GM06990 (cell line): ENCODE data around the gene CAMTA1.
"Not testable (repeated sequence)": the region's sequence is repeated elsewhere in the genome, so short reads cannot be mapped to it uniquely, and the experiment has no call there.

Experiments
- DNase-seq: peaks from one replicate; pipeline ENCODE4 v3.0.0-alpha.2; 2011; ENCODE audit not compliant: insufficient read length; ENCODE audit errors: extremely low read depth
- H3K27me3 ChIP-seq: replicated peaks from 2 replicates; pipeline ENCODE4 v1.6.0; 2011; ENCODE audit warnings: low read length; ENCODE audit not compliant: control insufficient read depth, insufficient read depth
- H3K36me3 ChIP-seq: 2 replicates; pipeline ENCODE4 v1.5.1; 2011; ENCODE audit warnings: low read length; ENCODE audit not compliant: control insufficient read depth, insufficient read depth
- H3K4me3 ChIP-seq: replicated peaks from 2 replicates; pipeline ENCODE4 v1.5.1; 2011; ENCODE audit warnings: low read depth, mild to moderate bottlenecking, control low read depth, low read length
- TF ChIP-seq, protein P1 (sequence below): IDR thresholded peaks from 2 replicates; pipeline ENCODE4 v1.5.1; 2011; ENCODE audit warnings: low read length, control low read depth, mild to moderate bottlenecking, inconsistent platforms; ENCODE audit not compliant: insufficient read depth, poor library complexity, severe bottlenecking

The CAMTA1 gene

DNA sequence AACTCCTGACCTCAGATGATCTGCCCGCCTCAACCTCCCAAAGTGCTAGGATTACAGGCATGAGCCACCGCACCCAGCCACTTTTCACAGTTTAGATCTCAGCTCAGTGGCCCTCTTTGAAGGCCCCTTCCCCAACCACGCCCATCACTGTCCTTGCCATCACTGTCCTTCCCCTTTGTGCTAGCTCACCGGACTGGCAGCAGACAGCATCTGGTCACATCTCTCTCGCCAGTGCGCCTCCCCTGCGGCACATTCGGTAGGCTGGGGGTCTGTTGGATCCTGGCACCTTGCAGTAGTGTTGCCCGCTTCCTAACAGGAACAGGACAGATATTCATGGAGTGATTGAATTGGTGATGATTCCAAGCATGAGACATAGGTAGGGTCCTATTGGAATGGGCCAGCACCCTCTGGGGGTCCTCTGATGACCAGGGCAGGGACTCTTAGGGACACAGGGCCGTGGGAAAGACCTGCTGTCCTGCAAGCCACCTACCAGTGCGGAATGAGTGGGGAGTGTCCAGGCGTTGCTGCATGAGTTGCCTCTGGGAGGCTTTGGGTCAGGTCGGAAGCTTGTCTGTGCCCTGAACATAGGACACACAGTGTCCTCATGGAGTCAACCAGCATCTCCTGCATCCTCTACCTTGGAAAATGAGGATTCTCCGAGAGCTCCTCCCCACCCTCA lies 807.0 kb downstream of the CAMTA1 start:
- no peaks in the 10 kb centered on the region for H3K27me3 ChIP-seq
- H3K4me3 ChIP-seq: no peak overlapping the region
- no peaks in the 10 kb centered on the region for H3K36me3 ChIP-seq
- TF ChIP-seq, protein P1, sequence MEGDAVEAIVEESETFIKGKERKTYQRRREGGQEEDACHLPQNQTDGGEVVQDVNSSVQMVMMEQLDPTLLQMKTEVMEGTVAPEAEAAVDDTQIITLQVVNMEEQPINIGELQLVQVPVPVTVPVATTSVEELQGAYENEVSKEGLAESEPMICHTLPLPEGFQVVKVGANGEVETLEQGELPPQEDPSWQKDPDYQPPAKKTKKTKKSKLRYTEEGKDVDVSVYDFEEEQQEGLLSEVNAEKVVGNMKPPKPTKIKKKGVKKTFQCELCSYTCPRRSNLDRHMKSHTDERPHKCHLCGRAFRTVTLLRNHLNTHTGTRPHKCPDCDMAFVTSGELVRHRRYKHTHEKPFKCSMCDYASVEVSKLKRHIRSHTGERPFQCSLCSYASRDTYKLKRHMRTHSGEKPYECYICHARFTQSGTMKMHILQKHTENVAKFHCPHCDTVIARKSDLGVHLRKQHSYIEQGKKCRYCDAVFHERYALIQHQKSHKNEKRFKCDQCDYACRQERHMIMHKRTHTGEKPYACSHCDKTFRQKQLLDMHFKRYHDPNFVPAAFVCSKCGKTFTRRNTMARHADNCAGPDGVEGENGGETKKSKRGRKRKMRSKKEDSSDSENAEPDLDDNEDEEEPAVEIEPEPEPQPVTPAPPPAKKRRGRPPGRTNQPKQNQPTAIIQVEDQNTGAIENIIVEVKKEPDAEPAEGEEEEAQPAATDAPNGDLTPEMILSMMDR: no peak
- DNase-seq: no peak

DNA sequence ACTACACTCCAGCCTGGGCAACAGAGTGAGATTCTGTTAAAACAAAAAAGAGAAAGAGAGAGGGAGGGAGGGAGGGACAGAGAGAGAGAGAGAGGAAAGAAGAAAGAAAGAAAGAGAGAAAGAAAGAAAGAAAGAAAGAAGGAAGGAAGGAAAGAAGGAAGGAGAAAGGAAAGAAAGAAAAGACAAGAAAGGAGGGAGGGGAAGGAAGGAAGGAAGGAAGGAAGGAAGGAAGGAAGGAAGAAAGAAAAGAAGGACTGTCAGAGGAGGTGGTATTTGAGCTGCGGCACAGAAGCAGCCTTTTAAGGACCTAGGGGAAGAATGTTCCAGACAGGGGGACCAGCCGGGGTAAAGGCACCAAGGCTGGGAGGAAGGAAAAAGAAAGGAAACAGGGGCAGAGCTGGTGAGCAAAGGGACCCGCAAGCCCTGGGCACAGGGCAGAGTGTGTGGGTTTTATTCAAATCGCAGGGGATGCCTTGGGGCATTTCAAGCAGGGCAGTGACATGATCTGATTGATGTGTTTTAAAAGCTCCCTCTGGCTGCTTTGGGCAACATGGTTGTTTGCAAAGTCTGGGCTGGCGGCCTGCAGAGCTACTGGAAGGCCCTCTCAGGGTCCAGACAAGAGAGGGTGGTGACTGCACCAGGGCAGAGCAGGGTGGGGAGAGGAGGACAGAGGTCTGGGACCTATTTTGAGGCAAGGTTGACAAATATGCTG lies 808.9 kb downstream of the CAMTA1 start:
- Histone ChIP-seq H3K27me3 (no peaks in the 10 kb centered on the region), H3K4me3 (no peak overlapping the region), H3K36me3 (no peaks in the 10 kb centered on the region)
- no peak for DNase-seq
- TF ChIP-seq, protein P1: no peak

DNA sequence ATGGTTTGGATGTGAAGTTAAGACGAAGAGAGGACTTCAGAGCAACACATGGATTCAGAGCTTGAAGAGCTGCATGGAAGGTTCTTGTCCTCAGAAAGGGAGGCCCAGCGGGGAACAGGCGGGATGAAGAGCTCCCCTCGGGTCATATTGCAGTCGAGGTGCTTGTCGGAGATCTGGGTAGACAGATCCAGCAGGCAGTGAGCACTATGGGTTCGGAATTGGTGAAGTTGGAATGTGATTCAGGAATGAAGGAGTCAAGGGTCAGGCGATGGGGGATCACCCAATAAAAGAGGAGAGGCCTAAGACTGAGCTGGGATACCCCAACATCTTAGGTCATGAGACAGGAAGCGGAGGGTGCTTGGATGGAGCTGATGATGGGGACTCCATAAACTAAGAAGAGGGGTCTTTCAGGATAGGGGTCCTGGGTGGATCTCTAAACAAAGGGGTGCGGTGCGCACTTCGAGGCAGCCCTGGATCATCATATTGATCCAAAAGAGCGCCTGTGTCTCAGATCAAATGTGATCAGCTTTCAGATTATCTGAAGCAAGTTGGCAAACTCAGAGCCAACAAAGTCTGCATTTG lies 809.6 kb downstream of the CAMTA1 start:
- DNase-seq: no peak
- H3K4me3 ChIP-seq: no peak overlapping the region
- H3K27me3 ChIP-seq: no peaks in the 10 kb centered on the region
- TF ChIP-seq, protein P1: no peak
- H3K36me3 ChIP-seq: no peaks in the 10 kb centered on the region

DNA sequence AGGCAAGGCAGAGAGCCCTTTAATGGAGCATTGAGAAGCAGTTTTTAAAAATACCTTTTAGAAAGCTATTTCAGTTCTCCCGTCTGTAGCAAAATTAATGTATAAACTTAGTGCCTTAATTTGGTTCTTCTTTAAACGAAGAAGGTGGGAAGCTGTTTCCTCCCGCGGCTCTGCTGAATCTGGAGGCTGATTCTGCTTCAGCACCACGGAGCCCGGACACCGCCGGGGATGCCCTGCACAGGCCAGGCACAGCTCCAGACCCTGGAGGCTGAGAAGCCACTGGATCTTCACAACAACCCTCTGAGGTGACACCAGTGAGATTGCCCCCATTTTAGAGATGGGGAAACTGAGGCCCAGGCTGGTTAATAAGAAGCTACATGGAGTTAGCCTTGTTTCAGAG lies 810.1 kb downstream of the CAMTA1 start:
- Histone ChIP-seq H3K4me3 (no peak overlapping the region), H3K27me3 (no peaks in the 10 kb centered on the region), H3K36me3 (no peaks in the 10 kb centered on the region)
- TF ChIP-seq, protein P1: no peak
- no peak for DNase-seq

DNA sequence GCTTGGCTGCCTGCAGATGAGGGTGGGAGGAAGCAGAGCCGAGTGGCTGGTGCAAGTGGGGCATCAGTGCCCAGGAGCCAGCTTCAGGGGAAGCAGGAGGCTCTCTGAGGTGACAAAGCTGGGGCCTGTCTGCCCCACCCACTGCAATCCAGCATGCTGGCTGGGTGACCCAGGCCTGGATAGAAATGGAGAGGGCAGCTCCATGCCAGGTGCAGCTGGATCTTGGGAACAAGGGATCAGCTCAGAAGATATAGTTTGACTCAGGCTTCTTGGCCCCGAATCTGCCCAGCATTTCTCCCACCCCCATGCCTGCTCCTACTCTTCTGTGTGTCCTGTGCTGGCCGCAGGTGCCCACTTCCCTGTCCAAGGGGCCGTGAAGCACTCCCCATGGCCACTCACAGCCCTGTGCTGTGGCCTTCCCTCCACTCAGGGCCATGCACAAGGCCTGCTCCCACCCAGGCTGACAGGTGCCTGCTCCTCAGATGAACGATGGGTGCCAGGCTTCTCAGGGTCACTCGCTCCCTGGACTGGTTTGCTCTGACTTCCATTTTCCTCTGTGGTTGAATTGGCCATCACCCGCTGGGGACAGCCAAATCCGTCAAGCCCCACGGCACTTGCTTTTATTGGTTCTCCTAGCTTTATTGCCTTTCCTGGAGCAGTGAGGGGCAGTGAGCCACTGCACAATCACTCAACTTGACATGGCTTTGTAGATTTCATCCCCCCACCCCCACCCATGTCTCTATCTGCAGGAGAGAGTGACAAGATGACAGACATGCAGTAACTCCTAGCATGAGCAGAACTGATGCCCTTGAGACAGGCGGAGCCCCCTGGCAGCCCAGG lies 811.1 kb downstream of the CAMTA1 start:
- Histone ChIP-seq H3K36me3 (no peaks in the 10 kb centered on the region), H3K4me3 (no peak overlapping the region), H3K27me3 (no peaks in the 10 kb centered on the region)
- no peak for DNase-seq
- TF ChIP-seq, protein P1: no peak

DNA sequence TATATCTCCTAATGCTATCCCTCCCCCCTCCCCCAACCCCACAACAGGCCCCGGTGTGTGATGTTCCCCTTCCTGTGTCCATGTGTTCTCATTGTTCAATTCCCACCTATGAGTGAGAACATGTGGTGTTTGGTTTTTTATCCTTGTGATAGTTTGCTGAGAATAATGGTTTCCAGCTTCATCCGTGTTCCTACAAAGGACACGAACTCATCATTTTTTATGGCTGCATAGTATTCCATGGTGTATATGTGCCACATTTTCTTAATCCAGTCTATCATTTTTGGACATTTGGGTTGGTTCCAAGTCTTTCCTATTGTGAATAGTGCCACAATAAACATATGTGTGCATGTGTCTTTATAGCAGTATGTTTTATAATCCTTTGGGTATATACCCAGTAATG lies 812.8 kb downstream of the CAMTA1 start:
- not testable (repeated sequence) for H3K27me3 ChIP-seq, H3K4me3 ChIP-seq, H3K36me3 ChIP-seq, DNase-seq

DNA sequence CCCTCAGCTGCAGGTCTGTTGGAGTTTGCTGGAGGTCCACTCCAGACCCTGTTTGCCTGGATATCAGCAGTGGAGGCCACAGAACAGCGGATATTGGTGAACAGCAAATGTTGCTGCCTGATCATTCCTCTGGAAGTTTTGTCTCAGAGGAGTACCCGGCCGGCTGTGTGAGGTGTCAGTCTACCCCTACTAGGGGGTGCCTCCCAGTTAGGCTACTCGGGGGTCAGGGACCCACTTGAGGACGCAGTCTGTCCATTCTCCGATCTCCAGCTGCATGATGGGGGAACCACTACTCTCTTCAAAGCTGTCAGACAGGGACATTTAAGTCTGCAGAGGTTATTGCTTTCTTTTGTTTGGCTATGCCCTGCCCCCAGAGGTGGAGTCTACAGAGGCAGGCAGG lies 819.7 kb downstream of the CAMTA1 start:
- H3K4me3 ChIP-seq, H3K27me3 ChIP-seq, DNase-seq, H3K36me3 ChIP-seq: not testable (repeated sequence)
